NCI-H1092 (cell line): Measurements from ENCODE around the gene CTPS2.
"Not testable (repeated sequence)": the region's sequence is repeated elsewhere in the genome, so short reads cannot be mapped to it uniquely, and the experiment has no call there.

Experiments used
- DNase-seq: peaks from one replicate; lab custom pipeline; 2025; lab: John Stamatoyannopoulos, UW

Gene CTPS2

GRCh38 chrX:16654093-16654492 lies 58.4 kb downstream of the CTPS2 start:
- no peak for DNase-seq

- no peak for DNase-seq
Observed at GRCh38 chrX:16653424-16653823, 59.0 kb downstream of the CTPS2 start.

- DNase-seq: no peak
Observed at GRCh38 chrX:16651391-16652024, 61.0 kb downstream of the CTPS2 start.

GRCh38 chrX:16649858-16650257 lies 62.6 kb downstream of the CTPS2 start, which contains the start of gene S100G:
TSS of gene S100G (plus strand) at chrX:16650158. CDS start at chrX:16651007, 849 bp downstream.
- no peak for DNase-seq

- DNase-seq: no peak
Observed at GRCh38 chrX:16646366-16647138, 65.9 kb downstream of the CTPS2 start.

GRCh38 chrX:16643176-16643575 lies 69.3 kb downstream of the CTPS2 start:
- no peak for DNase-seq

DNA sequence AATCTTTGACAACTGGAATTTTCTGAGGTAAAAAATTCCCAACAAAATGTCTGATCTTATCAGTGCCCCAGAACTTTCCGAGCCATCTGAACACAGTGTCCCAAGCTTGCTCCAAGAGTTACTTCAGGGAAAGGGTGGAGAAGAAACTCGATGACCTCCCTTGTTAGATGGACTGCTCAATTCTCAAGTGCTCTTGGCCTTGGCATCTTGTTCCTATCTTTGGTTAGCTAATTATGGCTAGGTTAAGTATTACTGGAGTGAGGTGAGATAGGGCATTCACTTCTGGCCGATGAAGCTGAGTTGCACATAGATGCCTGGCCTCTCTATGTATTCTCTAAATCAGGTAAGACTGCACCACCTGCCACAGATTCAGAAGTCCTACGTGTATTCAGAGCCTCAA lies 71.6 kb downstream of the CTPS2 start:
- DNase-seq: no peak

GRCh38 chrX:16639966-16640365 lies 72.5 kb downstream of the CTPS2 start:
- no peak for DNase-seq

DNA sequence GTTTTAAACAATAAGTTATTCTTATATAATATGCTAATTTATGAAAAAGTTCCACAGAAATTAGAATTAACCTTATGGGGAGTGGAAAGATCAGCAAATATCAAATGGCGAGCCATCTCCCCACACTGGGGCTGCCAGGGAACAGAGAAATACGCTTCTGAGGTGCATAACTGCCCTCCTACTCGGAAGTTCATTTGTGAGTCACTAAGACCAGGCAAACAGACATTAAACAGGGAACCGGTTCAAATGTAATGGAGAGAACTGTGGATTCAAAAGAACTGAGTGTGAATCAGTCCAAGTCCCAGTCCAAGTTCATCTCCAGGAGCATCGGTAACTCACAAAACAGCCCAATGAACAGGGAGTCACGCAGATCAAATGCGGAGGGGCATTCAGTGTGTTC lies 73.9 kb downstream of the CTPS2 start:
- DNase-seq: no peak

- no peak for DNase-seq
Observed at GRCh38 chrX:16635596-16635995, 76.9 kb downstream of the CTPS2 start.

GRCh38 chrX:16635040-16635439 lies 77.4 kb downstream of the CTPS2 start:
- no peak for DNase-seq

DNA sequence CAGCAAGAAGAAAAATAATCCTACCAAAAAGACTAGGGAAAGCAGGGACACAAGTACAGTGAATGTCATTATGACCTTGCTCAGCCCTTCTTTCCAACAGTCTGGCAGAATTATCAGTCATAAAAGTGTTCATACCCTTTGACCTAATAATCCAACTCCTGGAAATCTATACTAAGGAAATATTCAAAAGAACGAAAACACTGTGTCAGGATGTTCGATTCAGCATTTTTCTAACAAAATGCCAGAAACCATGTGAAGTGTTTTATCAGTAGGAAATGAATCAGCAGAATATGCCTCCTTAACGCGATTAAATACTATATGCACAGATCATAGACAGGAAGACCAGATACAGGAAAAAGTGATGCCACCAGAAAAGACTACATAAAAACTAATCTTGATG lies 78.7 kb downstream of the CTPS2 start:
- DNase-seq: no peak

DNA sequence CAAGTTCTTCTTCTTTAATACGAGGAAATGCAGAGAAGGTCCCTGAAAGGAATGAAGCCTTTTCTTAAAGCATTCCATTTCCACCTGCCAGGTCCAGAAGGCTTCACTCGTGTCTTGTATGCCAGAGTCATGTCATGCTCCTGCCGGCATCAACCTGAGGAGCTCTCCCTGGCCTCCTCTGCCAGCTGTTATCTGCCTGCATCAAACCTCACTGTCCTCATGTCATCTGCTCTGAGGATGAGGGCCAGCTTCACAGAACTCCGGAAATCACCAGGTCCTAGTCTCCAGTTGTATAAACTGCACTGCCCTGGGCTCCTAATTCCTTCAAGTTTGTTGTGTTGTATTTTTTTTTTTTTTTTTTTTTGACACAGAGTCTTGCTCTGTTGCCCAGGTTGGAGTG lies 82.6 kb downstream of the CTPS2 start:
- no peak for DNase-seq

DNA sequence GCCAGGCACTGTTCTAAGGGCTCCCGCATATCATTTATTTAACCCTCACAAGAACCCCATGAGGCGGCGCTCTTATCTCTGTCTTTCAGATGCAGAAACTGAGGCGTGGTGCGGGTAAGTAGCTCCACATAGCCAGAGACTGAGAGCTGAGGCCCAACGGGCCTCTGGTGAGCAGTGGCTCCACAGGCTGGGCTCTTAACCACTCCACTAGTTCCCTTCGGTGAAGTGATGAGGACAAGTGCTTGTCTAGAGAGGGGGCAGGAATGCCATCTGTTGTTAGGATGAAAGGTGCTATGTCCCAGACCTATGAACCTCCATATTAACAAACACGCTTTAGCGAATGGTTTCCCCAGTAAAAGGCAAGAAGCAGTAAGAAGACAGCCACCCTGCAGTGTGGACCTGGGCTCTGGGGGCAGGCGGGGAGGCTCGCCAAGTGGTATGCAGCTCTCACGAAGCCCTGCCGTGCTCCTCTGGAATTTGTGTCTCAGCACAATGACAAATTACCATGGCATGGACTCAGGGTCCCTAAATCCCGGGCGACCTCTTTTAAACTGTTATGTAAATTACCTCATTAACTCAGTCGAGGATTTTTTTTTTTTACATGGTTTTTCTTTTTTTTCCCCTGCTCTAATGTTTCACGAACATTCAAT lies 83.4 kb downstream of the CTPS2 start:
- DNase-seq: no peak

- not testable (repeated sequence) for DNase-seq
Observed at GRCh38 chrX:16628511-16628910, 84.0 kb downstream of the CTPS2 start.

DNA sequence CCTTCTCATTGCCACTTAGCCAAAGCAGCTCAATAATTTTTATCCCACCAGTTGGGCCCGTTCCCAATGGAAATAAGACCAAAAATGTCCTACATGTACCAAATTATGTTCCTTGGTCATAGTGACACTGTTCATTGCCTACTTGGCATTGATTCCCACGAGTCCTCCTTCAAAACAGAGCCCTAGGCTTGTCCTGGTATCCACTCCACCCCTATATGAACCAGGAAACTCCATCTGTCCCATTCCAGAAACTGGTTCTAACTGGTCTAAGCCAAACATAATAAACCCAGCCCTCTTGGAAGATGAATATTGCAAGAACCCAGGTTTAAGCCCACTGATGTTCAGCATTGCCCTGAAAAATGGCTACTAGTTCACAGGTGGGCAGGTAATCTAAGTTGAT lies 93.4 kb downstream of the CTPS2 start:
- no peak for DNase-seq

- no peak for DNase-seq
Observed at GRCh38 chrX:16618422-16618821, 94.0 kb downstream of the CTPS2 start.

- DNase-seq: no peak
Observed at GRCh38 chrX:16617382-16617781, 95.1 kb downstream of the CTPS2 start.

DNA sequence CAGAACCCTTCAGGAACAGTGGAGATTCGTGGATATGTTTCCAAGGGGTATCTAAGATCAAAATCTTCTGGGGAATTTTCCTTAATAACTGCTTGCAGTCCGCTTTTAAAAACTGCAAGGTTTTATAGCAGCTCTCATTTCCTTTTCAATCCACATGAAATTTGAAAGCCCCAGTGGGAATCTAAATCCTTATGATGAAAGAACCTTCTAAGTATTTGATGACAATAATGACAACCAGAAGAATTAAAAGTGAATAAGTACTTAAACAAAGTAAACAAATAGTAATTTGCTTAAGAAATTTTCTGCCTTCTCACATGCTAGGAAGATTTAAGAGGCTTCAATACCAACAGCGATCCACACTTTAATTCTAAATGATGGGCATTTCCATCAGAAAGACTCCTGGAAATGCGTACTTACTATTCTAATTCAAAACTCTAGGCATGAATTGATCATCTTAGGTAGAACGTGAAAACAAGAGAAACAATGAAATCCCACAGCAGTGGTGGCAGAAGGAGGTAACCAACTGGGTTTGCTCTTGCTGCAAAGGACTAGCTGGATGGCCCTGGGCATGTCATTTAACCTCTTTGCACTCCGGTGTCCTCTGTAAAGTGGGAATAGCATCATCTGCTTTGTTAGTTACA lies 100.1 kb downstream of the CTPS2 start:
- DNase-seq: no peak

GRCh38 chrX:16610654-16611053 lies 101.8 kb downstream of the CTPS2 start:
- not testable (repeated sequence) for DNase-seq

DNA sequence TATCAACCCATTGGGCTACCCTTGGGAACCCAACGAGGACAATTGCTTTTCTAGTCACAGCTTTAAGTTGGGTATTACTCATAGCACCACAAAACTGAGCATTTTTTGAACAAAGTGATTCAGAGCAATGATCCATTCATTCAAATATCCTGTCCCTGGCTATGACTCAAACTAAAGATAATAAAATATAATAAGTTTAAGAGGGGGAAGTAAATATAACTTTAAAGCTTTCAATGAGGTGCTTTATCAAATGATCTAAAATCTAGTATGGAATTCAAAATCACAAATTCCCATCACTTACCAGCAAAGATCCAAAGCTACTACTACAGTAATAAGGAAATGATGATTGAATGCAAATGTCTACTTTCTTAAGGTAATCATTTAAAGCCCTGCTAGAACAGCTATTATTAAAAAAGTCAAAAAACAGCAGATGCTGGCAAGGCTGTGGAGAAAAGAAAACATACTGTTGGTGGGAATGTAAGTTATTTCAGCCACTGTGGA lies 102.3 kb downstream of the CTPS2 start:
- DNase-seq: no peak

- no peak for DNase-seq
Observed at GRCh38 chrX:16606142-16606720, 106.2 kb downstream of the CTPS2 start.
